HG03135 (cell line): Measurements from ENCODE around the gene UQCC2.

Source experiments
- ATAC-seq: cut with Tn5 transposase; IDR thresholded peaks from one replicate; pipeline ENCODE4 v1.9.1; 2021; ENCODE audit warnings: mild to moderate bottlenecking, moderate library complexity; ENCODE audit not compliant: unreplicated experiment

UQCC2 gene

GRCh38 chr6:33725891-33726673, 14.6 kb upstream of the UQCC2 start:
- ATAC-seq, result no peak

- ATAC-seq, result no peak
Observed at GRCh38 chr6:33725222-33725621, 13.7 kb upstream of the UQCC2 start.

GRCh38 chr6:33724102-33725023, 12.9 kb upstream of the UQCC2 start:
- no peak for ATAC-seq

- ATAC-seq, result no peak
Observed at GRCh38 chr6:33723371-33724085, 12.0 kb upstream of the UQCC2 start.

GRCh38 chr6:33722103-33722623, 10.7 kb upstream of the UQCC2 start:
- no peak for ATAC-seq

- ATAC-seq, result no peak
Observed at GRCh38 chr6:33721508-33721907, 10.0 kb upstream of the UQCC2 start.

GRCh38 chr6:33720998-33721397, 9.5 kb upstream of the UQCC2 start:
- ATAC-seq, result no peak

GRCh38 chr6:33719326-33719987, 8.0 kb upstream of the UQCC2 start:
- ATAC-seq, result no peak

- no peak for ATAC-seq
Observed at GRCh38 chr6:33718713-33719112, 7.2 kb upstream of the UQCC2 start.

GRCh38 chr6:33717934-33718455, 6.5 kb upstream of the UQCC2 start:
- no peak for ATAC-seq

- ATAC-seq, result no peak
Observed at GRCh38 chr6:33716890-33717632, 5.6 kb upstream of the UQCC2 start.

GRCh38 chr6:33716379-33716778, 4.9 kb upstream of the UQCC2 start:
- ATAC-seq, result no peak

- no peak for ATAC-seq
Observed at GRCh38 chr6:33714385-33715040, 3.0 kb upstream of the UQCC2 start.

GRCh38 chr6:33713786-33714185, 2.3 kb upstream of the UQCC2 start:
- ATAC-seq, result no peak

- no peak for ATAC-seq
Observed at GRCh38 chr6:33712914-33713313, 1.4 kb upstream of the UQCC2 start.

- ATAC-seq, result no peak
Observed at GRCh38 chr6:33710296-33711121, 991 bp downstream of the UQCC2 start.

GRCh38 chr6:33709605-33710295, 1.8 kb downstream of the UQCC2 start:
- no peak for ATAC-seq
